H9 (cell line): Measurements from ENCODE around the gene RABL6. TPM values are rescaled to one million over a fixed set of nuclear protein-coding genes. Genes with fewer than 3 reads are reported as not detected.

Source experiments
- DNase-seq: peaks from one replicate; pipeline ENCODE4 v3.0.0-alpha.2; 2017
- H2AFZ ChIP-seq: one replicate; pipeline ENCODE4 v1.6.1; 2013; ENCODE audit warnings: mild to moderate bottlenecking, low read length, control low read depth, moderate library complexity
- H2AK5ac ChIP-seq: 2 replicates; pipeline ENCODE4 v1.6.1; 2013; ENCODE audit warnings: low read length, control low read depth, mixed read lengths; ENCODE audit not compliant: insufficient read length
- H2BK120ac ChIP-seq: one replicate; pipeline ENCODE4 v1.6.1; 2013; ENCODE audit warnings: low read depth, mild to moderate bottlenecking, low read length, control low read depth, inconsistent platforms; ENCODE audit not compliant: poor library complexity, severe bottlenecking
- H2BK12ac ChIP-seq: 2 replicates; pipeline ENCODE4 v1.6.1; 2013; ENCODE audit warnings: low read length, control low read depth, mixed read lengths, low read depth; ENCODE audit not compliant: insufficient read length
- H2BK15ac ChIP-seq: 2 replicates; pipeline ENCODE4 v1.6.1; 2013; ENCODE audit warnings: low read depth, low read length, control low read depth
- H2BK20ac ChIP-seq: one replicate; pipeline ENCODE4 v1.6.1; 2013; ENCODE audit warnings: low read depth, mild to moderate bottlenecking, low read length, control low read depth, inconsistent platforms; ENCODE audit not compliant: poor library complexity, severe bottlenecking
- H2BK5ac ChIP-seq: 2 replicates; pipeline ENCODE4 v1.6.1; 2013; ENCODE audit warnings: low read length, control low read depth, mixed read lengths; ENCODE audit not compliant: insufficient read length
- H3K14ac ChIP-seq: 2 replicates; pipeline ENCODE4 v1.6.1; 2013; ENCODE audit warnings: low read length, control low read depth; ENCODE audit not compliant: insufficient read depth
- H3K18ac ChIP-seq: 2 replicates; pipeline ENCODE4 v1.6.1; 2013; ENCODE audit warnings: low read depth, mild to moderate bottlenecking, mixed read lengths, low read length, control low read depth; ENCODE audit not compliant: insufficient read length
- H3K23ac ChIP-seq: 2 replicates; pipeline ENCODE4 v1.6.1; 2013; ENCODE audit warnings: low read length, control low read depth, mixed read lengths, low read depth; ENCODE audit not compliant: insufficient read length
- H3K23me2 ChIP-seq: 2 replicates; pipeline ENCODE4 v1.6.1; 2013; ENCODE audit warnings: low read depth, mild to moderate bottlenecking, mixed read lengths, low read length, control low read depth; ENCODE audit not compliant: insufficient read length, poor library complexity, severe bottlenecking
- H3K27ac ChIP-seq: 2 replicates; pipeline ENCODE4 v1.5.1; 2013; ENCODE audit warnings: low read length, control low read depth, mixed read lengths, low read depth; ENCODE audit not compliant: insufficient read length
- H3K27me3 ChIP-seq: 2 replicates; pipeline ENCODE4 v1.6.1; 2013; ENCODE audit warnings: low read length, control low read depth, inconsistent platforms; ENCODE audit not compliant: insufficient read depth
- H3K4ac ChIP-seq: 2 replicates; pipeline ENCODE4 v1.6.1; 2013; ENCODE audit warnings: low read depth, mild to moderate bottlenecking, control low read depth, inconsistent platforms, low read length, moderate library complexity
- H3K4me1 ChIP-seq: 2 replicates; pipeline ENCODE4 v1.6.1; 2013; ENCODE audit warnings: low read length, control low read depth, inconsistent platforms; ENCODE audit not compliant: insufficient read depth
- H3K4me2 ChIP-seq: 2 replicates; pipeline ENCODE4 v1.6.1; 2013; ENCODE audit warnings: low read length, control low read depth, mixed read lengths; ENCODE audit not compliant: insufficient read length, insufficient read depth
- H3K56ac ChIP-seq: 2 replicates; pipeline ENCODE4 v1.6.1; 2013; ENCODE audit warnings: low read depth, mild to moderate bottlenecking, mixed read lengths, low read length, control low read depth; ENCODE audit not compliant: insufficient read length
- H3K79me1 ChIP-seq: 2 replicates; pipeline ENCODE4 v1.6.1; 2013; ENCODE audit warnings: low read depth, mild to moderate bottlenecking, moderate library complexity, low read length, control low read depth, inconsistent platforms; ENCODE audit not compliant: insufficient read depth, poor library complexity, severe bottlenecking
- H3K79me2 ChIP-seq: 2 replicates; pipeline ENCODE4 v1.6.1; 2013; ENCODE audit warnings: low read length, control low read depth, inconsistent platforms; ENCODE audit not compliant: insufficient read depth
- H3K9ac ChIP-seq: 2 replicates; pipeline ENCODE4 v1.6.1; 2013; ENCODE audit warnings: low read length, control low read depth, mixed read lengths; ENCODE audit not compliant: insufficient read length; ENCODE audit errors: extremely low read depth
- H3K9me3 ChIP-seq: one replicate; pipeline ENCODE4 v1.6.1; 2013; ENCODE audit warnings: low read depth, low read length, inconsistent platforms; ENCODE audit not compliant: control insufficient read depth
- H3T11ph ChIP-seq: one replicate; pipeline ENCODE4 v1.6.1; 2013; ENCODE audit warnings: mild to moderate bottlenecking, low read length, control low read depth, inconsistent platforms
- H4K20me1 ChIP-seq: one replicate; pipeline ENCODE4 v1.6.1; 2013; ENCODE audit not compliant: control insufficient read depth, insufficient read length, insufficient read depth
- H4K5ac ChIP-seq: 2 replicates; pipeline ENCODE4 v1.6.1; 2013; ENCODE audit warnings: low read depth, mild to moderate bottlenecking, mixed read lengths, low read length, control low read depth; ENCODE audit not compliant: insufficient read length
- H4K8ac ChIP-seq: replicated peaks from 2 replicates; pipeline ENCODE4 v1.6.1; 2013; ENCODE audit warnings: low read length, control low read depth, mixed read lengths, low read depth; ENCODE audit not compliant: insufficient read length
- H4K91ac ChIP-seq: 2 replicates; pipeline ENCODE4 v1.6.1; 2013; ENCODE audit warnings: low read depth, mild to moderate bottlenecking, moderate library complexity, mixed read lengths, low read length, control low read depth; ENCODE audit not compliant: insufficient read length
- H3K27ac Mint-ChIP-seq, 3 experiments: 2 replicates in 2 of 3; 3 replicates in 1 of 3; pipeline ENCODE4 v1.8.0; 2020 to 2021; ENCODE audit warnings: mixed read lengths in 3 of 3, mild to moderate bottlenecking in 1 of 3, moderate library complexity in 1 of 3
- H3K27me3 Mint-ChIP-seq: 2 replicates; pipeline ENCODE4 v1.8.0; 2021; ENCODE audit warnings: low read depth, mild to moderate bottlenecking, moderate library complexity, mixed read lengths
- H3K36me3 Mint-ChIP-seq, 3 experiments: 2 replicates in 2 of 3; 3 replicates in 1 of 3; pipeline ENCODE4 v1.8.0; 2020 to 2021; ENCODE audit warnings: low read depth in 3 of 3, mixed read lengths in 3 of 3; ENCODE audit not compliant: insufficient read depth in 1 of 3
- H3K4me1 Mint-ChIP-seq, 2 experiments: 2 replicates each; pipeline ENCODE4 v1.8.0; 2020; ENCODE audit warnings: mixed read lengths in 2 of 2
- H3K4me3 Mint-ChIP-seq, 2 experiments: 2 replicates in 1 of 2; 3 replicates in 1 of 2; pipeline ENCODE4 v1.8.0; 2020 to 2021; ENCODE audit warnings: mild to moderate bottlenecking in 2 of 2, mixed read lengths in 2 of 2, moderate library complexity in 1 of 2
- H3K9me3 Mint-ChIP-seq, 2 experiments: 2 replicates in 1 of 2; 3 replicates in 1 of 2; pipeline ENCODE4 v1.8.0; 2020; ENCODE audit warnings: mild to moderate bottlenecking in 2 of 2, mixed read lengths in 2 of 2, moderate library complexity in 1 of 2
- CTCF ChIP-seq: fragments of 200-600 bp; sonication (generic); conservative IDR thresholded peaks from 3 replicates; pipeline ENCODE4 v1.8.0; 2021; ENCODE audit warnings: antibody characterized with exemption, mild to moderate bottlenecking
- WGBS: extraction: QIAGEN DNeasy Blood & Tissue Kit; methylation state at CpG from one replicate; pipeline ENCODE4 v1.1.7; 2013; ENCODE audit warnings: missing lambda C conversion rate, low lambda C conversion rate, mixed read lengths; ENCODE audit not compliant: insufficient read length; ENCODE audit errors: extremely low coverage; 5-methylcytosine and 5-hydroxymethylcytosine counted together
- total RNA-seq: library from RNA; stranded (reverse); gene quantifications from 2 replicates; pipeline ENCODE4 v1.2.1, GENCODE V29; 2021

Gene RABL6
- total RNA-seq, 1 experiment from 2014 or later, result 108 TPM

DNA sequence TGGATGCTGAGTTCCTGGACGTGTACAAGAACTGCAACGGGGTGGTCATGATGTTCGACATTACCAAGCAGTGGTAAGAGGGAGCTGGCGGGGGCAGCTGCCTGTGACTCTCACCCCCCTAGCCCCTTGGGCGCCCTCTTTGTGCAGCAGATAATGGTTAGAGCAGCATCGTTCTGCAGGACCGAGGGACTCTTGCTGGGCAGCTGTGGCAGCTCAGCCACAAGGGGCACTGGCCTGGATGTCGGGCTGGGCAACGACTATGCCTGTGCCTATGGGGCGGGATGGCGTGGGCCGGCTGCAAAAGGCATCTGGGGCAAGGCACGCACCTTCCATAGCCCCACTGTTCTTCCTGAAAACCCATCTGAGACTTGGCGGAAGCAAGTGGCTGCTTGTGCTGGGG, 21.7 kb downstream of the RABL6 start:
- peaks cover 14 to 59% (median 54%) of the 10 kb centered on the region in 3 experiments for H3K36me3 Mint-ChIP-seq
- H3K9me3 ChIP-seq, result no peaks in the 10 kb centered on the region
- no peaks in the 10 kb centered on the region for H3K79me1 ChIP-seq
- H4K20me1 ChIP-seq, result no peaks in the 10 kb centered on the region
- no peak overlapping the region for H2BK15ac ChIP-seq
- H3K4me1 ChIP-seq, result no peaks in the 10 kb centered on the region
- no peak overlapping the region for H4K91ac ChIP-seq
- H2BK12ac ChIP-seq, result no peak overlapping the region
- H2BK120ac ChIP-seq, result no peak overlapping the region
- H2BK20ac ChIP-seq, result no peak overlapping the region
- no peak for DNase-seq
- no peak overlapping the region for H3K27ac ChIP-seq
- no peak overlapping the region for H3K4ac ChIP-seq
- H4K8ac ChIP-seq, result no peak overlapping the region
- H2BK5ac ChIP-seq, result no peak overlapping the region
- H3K27me3 Mint-ChIP-seq, result peaks cover 1% of the 10 kb centered on the region; the same call in 1 of the 2 replicates
- no peaks in the 10 kb centered on the region for H3K9me3 Mint-ChIP-seq
- no peak overlapping the region; the same call in 1 of the 2 replicates for H3K14ac ChIP-seq
- no peak overlapping the region for H3K23ac ChIP-seq
- WGBS, result no CpG with 5 or more reads among the region's 14 CpGs
- H4K5ac ChIP-seq, result no peak overlapping the region
- no peak overlapping the region; a peak in 1 of 7 replicates for H3K27ac Mint-ChIP-seq
- H3K56ac ChIP-seq, result no peak overlapping the region
- H3K79me2 ChIP-seq, result no peaks in the 10 kb centered on the region
- no peak overlapping the region for H3K4me3 Mint-ChIP-seq
- no peaks in the 10 kb centered on the region for H3K4me1 Mint-ChIP-seq
- TF ChIP-seq CTCF, result no peak
- no peak overlapping the region for H2AK5ac ChIP-seq
- no peak overlapping the region for H3K9ac ChIP-seq
- no peak overlapping the region for H3K4me2 ChIP-seq
- H3K18ac ChIP-seq, result no peak overlapping the region
- no peak overlapping the region for H2AFZ ChIP-seq
- H3K27me3 ChIP-seq, result no peaks in the 10 kb centered on the region
- H3K23me2 ChIP-seq, result no peaks in the 10 kb centered on the region
- H3T11ph ChIP-seq, result no peak overlapping the region
